NCI-H460 (cell line): ENCODE results near the gene KIF26B. TPM values are rescaled to one million over a fixed set of nuclear protein-coding genes. Genes with fewer than 3 reads are reported as not detected.

ENCODE experiments used
- DNase-seq: peaks from one replicate; pipeline ENCODE4 v3.0.0-alpha.2; 2016; ENCODE audit warnings: low read depth; ENCODE audit errors: extremely low read depth
- total RNA-seq: library from RNA; depleted of rRNA; stranded (reverse); fragments of >200 nt; shearing (Covaris generic); gene quantifications from 2 replicates; pipeline ENCODE4 v1.2.3, GENCODE V29; 2014

KIF26B gene
- total RNA-seq, 1 experiment from 2014 or later = 0.07 TPM

DNA sequence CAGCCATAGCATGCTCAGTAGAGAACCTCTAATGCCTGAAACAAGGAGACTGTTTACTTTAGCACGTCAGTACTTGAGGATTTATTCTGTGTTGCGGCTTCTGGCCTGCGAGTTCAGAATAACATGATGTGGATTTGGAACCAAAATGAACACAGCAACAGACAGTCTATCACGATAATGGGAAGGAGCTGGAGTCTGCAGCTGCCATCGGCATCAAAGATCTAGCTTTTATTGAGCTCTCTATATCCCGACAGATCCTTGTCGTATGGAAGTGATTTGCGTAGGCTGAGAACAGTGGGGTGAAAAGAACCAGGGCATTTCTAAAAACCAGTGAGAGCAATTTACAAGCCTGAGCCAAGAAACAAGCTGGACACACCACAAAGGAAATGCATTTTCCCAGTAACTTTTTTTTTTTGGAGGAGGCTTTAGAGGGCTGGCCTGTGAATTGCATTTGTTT lies 294.2 kb downstream of the KIF26B start:
- DNase-seq = no peak

DNA sequence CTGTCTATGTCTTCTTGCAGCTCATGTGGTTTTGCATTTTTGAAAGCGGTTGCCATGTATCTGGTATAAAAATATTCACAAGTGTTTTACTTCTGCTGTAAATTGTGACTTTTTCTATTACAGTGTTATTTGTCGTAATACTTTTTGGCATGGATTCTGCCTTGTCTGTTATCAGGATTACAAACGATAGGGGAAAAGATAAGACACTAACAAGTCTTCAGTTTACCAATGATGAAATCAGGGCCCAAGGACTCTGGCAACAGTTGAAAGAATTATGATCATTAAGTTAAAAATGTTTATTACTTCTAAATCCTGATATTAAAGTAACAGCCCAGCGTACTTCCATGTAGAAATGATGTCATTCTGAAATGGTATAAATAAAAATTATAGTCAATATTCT lies 298.8 kb downstream of the KIF26B start:
- no peak for DNase-seq

DNA sequence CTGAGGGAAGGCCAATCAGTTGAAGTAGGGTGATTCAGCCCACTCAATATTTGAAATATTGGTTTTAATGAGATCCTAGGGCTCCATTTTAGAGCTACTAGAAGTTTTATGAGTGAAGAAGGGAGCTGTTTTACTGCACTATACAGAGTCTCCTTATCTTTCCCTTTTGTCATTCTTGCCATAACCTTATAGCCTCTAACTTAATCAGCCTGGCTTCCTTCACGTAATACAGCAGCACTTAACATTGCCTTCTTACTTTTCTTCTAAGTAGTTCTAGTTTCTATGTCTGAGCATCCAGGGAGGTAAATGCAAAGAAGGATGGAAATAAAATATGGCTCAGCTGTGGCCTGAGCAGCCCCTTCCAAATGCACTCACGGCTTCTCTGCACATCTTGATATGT lies 299.3 kb downstream of the KIF26B start:
- no peak for DNase-seq

DNA sequence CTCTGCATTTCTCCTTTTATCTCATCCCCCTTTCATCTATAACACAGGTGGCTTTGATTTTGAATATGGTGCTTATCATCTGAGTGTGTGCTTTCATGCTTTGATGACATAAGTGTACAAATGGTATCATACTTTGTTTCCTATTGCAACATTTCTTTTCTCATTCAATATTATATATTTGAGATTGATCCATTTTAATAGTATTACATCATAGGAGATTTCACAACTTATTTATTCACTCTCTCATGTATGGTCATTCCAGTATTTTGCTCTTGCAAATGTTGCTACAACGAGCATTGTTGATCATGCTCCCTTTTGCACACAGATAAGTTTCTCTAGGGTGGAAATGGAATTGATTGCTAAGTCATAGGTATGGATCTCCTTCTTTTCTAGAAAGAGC lies 302.8 kb downstream of the KIF26B start:
- no peak for DNase-seq

DNA sequence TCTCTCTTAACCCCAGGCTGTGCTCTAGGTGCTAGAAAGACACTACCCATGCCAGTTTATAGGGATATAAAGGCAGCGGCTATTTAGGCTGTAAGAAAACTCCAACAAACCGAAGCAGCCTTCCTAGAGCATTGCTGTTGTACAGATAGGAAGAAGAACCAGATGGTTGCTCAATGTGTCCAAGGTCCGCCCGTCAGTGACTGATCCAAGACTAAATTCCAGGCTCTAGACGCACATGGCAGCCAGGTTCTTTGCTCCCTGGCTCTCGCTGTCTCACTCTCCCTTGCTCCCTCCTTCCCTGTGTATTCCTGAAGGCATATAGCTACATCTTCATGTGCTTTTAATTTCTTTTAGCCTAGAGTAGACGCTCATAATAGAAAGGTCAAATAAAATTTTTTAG lies 303.4 kb downstream of the KIF26B start:
- no peak for DNase-seq

DNA sequence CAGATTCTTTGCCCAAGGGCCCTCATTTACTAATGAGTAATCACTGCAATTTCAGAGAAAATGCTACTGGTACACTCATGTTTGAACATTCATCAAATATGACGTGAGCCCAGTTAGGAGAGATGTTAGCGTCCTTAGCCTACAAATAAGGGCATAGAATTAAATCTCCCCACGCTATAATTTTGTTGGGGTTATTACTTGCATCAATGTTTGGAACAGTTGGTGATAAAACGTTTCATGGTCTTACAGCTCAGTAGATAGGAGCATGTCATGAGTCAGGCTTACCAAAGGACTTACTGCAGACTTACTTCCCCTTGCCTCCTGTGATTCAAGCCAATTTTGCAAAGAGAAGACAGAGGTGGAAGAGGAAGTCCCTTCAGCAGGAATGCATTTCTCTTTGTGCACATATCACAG lies 304.0 kb downstream of the KIF26B start:
- no peak for DNase-seq

DNA sequence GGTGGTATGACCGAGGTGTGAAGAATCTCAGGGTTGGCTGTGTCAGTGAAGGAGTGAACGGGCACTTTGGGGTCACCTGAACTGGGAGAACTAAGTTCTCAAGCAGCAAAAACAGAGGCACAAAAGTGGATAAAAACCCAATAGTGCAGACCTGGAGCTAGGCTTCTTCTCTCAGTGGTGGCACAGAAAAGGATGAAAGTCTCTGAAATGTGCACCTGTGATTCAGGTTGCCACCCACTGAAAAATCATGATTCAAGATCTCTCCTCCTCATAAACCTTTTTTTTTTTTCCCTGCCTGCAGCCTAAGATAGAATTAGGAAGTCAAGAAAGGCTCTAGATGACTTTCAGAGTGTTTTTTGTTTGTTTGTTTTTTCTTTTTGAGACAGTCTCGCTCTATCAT lies 304.8 kb downstream of the KIF26B start:
- DNase-seq = no peak

DNA sequence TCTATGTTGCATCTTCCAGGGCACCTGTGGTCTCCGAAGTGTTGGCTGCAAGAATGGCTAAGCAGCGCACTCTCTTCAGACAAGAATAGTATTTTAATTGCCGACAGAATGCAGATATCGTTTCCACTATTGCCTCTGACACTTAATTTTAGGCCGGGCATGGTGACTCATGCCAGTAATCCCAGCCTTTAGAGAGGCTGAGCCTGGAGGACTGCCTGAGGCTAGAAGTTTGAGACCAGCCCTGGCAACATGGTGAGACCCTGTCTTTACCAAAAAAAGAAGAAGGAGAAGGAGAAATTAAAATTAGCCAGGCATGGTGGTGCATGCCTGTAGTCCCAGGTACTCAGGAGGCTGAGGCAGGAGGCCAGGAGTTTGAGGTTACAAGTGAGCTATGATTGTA lies 306.9 kb downstream of the KIF26B start:
- no peak for DNase-seq

DNA sequence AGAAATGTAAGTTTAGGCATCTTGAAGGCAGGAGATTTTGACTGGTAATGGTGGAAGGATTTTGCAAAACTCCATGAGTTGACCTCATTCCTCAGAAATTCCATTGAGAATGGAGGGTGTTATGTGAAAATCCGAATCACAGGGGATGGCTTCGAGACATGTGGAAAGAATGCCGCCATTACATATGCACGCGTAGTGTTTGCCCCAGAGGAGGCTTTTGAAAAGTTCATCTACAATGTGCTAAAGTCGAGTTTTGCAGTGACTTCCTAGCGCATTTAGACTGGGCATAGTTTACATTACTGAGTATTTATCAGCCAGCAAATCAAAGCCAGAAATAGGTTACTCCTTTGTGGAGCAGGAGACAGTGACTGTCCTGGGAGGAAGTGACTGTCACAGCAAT lies 307.4 kb downstream of the KIF26B start:
- no peak for DNase-seq

DNA sequence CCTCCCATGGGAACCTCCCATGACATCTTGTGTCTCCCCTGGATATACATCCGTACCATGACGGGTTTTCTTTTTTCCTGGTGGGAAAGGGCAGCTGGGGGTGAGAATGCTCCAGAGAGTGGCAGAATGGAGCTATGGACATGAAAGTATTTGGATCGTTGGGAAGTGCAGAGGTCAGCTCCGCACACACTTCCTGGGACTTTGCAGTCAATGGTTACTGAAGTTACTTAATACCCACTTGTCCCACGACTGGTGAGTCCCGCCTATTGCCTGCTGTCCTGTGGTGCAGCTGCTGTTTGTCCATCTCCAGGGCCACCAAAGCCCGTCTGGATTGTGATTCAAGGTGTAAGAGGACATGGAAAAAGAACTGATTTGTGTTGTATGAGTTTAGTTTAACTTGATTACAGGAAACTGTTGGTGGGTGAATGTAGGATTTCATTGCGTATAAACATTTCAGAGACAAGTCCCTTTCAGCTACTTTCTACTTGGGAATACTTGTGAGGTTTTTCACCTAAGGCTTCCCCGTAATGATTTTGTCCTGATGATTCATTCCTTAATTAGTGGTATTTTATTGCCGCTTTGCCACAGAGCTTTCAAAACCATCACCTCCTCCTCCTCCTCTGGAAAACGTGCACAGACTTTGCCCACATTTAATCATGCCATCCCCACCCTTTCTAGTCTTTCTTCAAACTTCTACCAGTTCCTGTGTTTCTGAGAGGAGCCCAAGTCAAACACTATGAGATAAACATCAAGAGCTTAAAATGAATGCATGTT lies 308.8 kb downstream of the KIF26B start:
- DNase-seq = no peak

DNA sequence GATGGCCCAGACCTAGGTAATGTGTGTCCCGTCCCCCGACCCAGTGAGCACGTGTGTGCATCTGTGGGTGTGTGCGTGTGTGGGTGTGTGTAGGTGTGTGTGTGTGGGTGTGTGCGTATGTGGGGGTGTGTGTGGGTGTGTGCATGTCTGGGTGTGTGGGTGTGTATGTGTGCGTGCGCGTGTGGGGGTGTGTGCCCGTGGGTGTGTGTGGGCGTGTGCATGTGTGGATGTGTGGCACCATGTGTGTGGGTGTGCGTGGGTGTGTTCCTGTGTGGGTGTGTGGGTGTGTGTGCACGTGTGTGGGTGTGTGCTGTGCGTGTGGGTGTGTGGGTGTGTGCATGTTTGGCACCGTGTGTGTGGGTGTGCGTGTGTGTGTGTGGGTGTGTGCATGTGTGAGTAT lies 309.5 kb downstream of the KIF26B start:
- DNase-seq = no peak

DNA sequence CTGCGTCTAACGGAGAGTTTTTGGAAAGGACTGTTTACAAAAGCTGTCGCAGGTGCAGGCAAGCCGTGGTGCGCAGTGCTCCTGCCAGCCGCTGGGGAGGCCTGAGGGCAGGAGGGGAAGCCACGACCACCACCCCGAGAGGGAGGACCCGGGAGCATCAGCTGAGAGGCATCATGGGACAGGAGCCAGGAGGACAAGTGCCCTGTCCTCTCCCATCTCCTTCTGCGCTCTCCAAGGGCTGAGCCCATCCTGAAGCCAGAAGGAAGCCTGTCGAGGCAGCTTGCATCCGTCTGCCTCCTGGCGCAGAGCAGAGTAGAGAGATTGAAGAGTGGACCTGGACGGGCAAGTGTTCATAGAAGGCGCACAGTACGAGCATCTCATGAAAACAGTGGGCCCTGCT lies 310.9 kb downstream of the KIF26B start:
- no peak for DNase-seq

DNA sequence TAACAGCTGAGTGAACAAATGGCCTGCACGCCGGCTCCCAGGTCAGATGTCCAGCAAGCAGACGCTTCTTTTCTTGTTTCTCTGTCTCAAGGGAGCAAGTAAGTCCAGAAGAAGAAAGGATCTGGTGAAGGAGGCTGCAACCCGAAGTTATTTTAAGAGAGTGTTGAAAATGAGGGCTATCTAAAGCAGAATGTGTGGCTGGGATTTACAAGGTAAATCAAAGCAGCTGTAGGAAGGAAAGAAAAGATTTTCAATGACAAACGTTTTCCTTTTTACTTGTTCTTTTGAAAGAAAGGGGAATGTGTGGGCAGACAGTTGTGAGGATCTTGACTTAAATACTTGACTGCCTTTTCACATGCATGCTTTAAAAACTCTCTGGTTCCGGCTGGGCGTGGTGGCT lies 311.5 kb downstream of the KIF26B start:
- DNase-seq = no peak

DNA sequence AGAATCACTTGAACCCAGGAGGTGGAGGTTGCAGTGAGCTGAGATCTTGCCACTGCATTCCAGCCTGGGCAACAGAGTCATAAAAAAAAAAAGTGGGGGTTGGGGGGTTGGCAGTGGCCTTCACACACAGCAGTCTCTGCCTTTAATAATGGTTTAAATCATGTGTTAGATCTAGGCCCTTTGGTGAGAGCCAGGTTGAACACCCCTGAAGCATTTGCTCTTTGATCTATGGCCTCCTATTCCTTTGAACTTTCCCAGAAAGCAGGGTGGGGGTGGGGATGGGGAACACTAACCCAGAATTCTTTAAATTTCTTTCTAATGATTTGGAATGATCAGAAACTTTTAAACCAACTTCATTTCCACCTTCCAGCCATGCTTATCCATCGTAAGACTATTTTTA lies 313.0 kb downstream of the KIF26B start:
- no peak for DNase-seq

DNA sequence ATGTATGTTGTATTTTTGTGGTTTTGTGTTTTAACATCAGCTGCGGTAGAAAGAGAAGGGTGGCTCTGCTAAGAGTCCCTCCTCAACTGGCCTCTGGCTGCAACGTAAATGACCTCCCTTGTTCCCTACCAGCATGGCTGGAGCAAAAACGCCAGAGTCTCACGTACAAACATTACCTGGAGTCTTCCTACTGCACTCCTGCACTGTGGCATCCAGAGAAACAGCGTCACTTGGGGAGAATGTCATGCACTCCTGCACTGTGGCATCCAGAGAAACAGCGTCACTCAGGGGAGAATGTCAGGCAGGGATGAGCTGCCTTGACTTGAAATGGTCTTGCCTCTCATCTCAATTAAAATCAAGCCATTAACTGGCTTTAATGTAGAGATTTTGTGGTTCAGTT lies 314.2 kb downstream of the KIF26B start:
- no peak for DNase-seq

DNA sequence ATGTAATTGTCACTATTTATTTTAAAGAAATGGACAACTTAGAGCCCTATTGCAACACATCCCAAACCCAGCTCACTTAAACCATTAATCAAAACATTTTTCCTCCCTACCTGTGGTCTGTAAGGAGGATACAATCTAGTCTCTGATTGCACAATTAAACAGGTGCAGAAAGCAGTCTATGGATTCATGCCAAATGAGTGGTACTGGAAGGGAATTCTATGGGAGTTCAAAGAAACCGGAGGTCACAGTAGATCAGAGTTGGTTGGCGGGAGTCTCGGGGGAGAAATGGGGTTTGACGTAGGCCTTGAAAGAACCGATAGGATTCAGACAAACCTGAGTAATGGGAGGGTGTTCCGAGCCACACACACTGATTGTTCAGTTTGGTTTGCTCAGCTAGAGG lies 314.9 kb downstream of the KIF26B start:
- DNase-seq = no peak

DNA sequence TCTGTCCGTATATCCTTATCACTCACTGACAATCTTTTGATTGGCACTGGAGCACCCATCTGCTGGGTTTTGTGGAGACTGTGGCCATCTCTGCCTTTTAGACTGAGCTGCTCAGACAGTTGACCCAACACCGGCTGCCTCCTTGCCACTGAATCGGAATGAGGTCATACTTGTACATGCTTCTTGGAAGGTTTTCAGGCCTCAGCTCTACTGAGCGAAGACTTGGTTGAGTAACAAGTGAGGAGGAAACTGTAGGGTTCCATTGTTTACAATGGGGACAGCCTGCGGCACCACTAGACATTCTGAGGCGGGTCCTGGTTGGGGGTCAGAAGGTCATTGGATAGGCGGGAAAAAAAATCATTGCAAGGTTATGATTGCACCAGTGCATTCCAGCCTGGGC lies 320.3 kb downstream of the KIF26B start:
- DNase-seq = no peak

DNA sequence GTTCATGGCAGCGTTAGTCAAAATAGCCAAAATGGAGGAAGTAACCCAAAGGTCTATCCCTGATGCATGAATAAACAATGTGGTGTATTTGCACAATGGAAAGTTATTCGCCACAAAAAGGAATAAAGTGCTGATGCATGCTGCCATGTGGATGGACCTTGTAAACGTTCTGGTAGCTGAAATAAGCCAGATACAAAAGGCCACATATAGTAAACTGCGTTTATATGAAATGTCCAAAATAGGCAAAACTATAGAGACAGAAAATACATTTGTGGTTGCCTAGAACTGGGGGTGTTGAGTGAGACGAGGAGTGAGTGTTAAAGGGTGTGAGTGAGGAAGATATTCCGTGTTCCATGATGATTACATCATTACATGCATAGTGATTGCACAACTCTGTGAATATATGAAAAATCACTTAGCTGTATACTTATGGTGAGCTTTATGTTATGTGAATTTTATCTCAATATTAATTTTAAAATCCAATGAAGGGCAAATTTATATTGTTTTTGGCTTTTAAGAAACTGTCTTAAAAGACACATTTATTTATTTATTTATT lies 321.3 kb downstream of the KIF26B start:
- no peak for DNase-seq

DNA sequence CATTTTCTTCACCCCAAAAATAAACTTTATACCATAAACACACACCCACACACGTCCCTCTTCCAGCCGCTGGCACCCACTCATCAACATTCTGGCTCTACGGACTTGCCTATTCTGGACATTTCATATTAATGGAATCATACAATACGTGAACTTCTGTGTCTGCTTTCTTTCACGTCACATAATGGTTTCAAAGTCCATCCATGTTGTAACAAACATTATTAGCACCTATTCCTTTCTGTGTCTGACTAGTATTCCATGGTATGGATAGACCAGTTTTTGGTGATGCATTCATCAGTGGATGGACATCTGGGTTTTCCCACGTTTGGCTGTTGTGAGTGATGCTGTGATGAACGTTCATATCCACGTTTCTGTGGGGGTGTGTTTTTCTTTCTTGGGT lies 323.2 kb downstream of the KIF26B start:
- DNase-seq = no peak

DNA sequence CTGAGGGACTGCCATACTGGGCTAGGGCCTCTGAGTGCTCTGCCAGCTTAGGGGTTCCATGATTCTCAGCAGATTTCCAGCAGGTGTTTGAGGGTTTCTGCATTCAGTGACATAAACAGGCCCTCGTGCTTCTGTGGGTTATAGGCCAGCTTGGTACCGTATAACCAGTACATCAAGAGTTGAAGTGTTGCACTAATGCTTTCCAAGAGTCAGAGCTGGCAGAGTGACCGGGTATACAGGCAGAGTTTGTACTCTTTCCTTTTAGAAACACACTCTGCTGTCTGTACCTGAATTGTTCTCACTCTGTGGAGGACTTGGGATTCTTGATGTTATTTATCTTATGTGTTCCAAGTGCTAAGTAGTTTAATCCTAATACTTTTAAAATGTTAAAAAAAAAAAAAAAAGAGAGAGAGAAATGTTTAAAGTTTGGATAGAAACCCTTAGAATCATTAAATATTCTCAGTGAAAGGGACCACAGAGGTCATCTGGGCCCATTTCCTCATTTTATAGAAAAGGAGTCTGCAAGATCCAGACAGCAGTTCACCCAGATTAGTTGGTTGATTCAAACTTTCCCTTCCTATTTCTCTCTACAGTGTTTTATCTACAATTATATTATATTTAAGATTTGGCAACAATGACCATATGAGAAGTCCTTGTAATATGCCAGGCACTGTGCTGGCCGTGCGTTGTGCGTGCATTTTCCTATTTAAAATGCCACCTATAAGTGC lies 325.8 kb downstream of the KIF26B start:
- no peak for DNase-seq

DNA sequence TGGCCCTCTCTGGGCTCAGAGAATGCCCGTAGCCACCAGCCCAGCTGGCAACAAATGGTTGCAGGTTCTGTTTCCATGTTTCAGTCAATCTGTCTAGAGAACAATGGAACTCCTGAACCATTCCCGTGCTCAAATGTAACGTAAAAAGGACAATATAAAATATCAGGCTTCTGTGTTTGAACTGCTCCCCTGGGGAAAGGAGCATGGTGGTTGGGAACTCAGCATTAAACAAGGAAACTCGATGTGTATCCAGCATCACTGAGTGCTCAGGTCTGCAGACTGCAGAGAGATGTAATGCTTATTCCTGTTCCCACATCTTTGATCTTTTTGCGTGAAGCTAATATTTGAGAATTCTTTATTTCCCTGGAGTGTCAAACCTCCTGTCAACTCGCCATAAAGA lies 326.5 kb downstream of the KIF26B start:
- no peak for DNase-seq

DNA sequence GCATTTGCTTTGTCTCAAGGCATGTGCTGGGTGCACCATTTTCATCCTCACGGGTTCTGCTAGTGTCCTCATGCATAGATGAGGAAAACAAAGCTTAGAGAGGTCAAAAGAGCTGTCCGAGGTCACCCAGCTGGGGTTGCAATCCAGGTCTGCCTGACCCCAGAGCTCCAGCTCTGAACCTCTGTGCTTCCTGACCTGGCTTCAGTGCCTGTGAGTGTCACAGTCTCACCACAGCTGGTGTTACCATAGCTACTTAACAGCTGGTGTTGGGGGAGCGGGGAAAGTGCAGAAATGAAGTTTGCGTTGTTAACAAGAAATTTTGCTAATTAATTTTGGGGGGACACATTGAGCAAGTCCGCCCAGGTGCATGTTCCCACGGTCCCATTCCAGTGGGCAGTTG lies 328.5 kb downstream of the KIF26B start:
- no peak for DNase-seq
